Gastroesophageal sphincter (tissue), 3 donors: ENCODE results near the gene BMAL1.

Source experiments
- EP300 ChIP-seq: sonication (generic); formaldehyde crosslinking; IDR thresholded peaks from one replicate; pipeline ENCODE4 v1.6.1; 2017; ENCODE audit warnings: antibody characterized with exemption, mild to moderate bottlenecking
- POLR2A ChIP-seq, 2 donors: fragments of 450-650 bp; IDR thresholded peaks; one replicate each; pipeline ENCODE4 v1.6.1; 2017; ENCODE audit warnings: antibody characterized with exemption in 2 of 2, mild to moderate bottlenecking in 2 of 2, moderate library complexity in 1 of 2
- POLR2AphosphoS5 ChIP-seq: sonication (generic); formaldehyde crosslinking; IDR thresholded peaks from one replicate; pipeline ENCODE4 v1.6.1; 2017; ENCODE audit warnings: antibody characterized with exemption
- TF ChIP-seq, protein P1 (sequence below), 4 experiments: fragments of 200-600 bp in 2 of 4; fragments of 450-650 bp in 2 of 4; sonication (generic) in 1 of 4; IDR thresholded peaks; one replicate each; pipeline ENCODE4 v1.5.1; 2017 to 2019; ENCODE audit warnings: antibody characterized with exemption in 4 of 4, mild to moderate bottlenecking in 2 of 4, moderate library complexity in 2 of 4

DNA sequence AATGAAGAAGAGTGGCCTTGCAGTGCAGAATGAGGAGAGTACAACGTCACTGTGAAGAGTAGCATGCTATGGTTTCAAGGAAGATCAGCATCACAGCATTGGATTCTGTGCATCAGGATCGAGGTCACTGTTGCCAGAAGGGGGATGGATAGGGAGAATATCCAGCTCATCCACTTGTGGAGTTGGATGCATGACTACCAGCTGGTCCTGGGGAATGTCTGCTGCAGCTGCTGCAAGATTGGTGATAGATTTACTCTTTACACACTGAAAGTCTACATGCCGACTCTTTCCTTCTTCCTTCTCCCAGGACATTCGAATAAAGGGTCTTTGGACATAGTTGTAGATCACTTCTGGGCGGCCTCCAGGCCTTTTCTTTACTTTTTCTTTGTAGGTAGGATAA is 111.2 kb downstream of the BMAL1 start:
- TF ChIP-seq, protein P1, sequence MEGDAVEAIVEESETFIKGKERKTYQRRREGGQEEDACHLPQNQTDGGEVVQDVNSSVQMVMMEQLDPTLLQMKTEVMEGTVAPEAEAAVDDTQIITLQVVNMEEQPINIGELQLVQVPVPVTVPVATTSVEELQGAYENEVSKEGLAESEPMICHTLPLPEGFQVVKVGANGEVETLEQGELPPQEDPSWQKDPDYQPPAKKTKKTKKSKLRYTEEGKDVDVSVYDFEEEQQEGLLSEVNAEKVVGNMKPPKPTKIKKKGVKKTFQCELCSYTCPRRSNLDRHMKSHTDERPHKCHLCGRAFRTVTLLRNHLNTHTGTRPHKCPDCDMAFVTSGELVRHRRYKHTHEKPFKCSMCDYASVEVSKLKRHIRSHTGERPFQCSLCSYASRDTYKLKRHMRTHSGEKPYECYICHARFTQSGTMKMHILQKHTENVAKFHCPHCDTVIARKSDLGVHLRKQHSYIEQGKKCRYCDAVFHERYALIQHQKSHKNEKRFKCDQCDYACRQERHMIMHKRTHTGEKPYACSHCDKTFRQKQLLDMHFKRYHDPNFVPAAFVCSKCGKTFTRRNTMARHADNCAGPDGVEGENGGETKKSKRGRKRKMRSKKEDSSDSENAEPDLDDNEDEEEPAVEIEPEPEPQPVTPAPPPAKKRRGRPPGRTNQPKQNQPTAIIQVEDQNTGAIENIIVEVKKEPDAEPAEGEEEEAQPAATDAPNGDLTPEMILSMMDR (IDR thresholded peaks at IDR 0.05): no peak
- TF ChIP-seq POLR2A (IDR thresholded peaks at IDR 0.05) (no peak), POLR2AphosphoS5 (no peak), EP300 (no peak)
